Sigmoid colon (tissue), 7 donors: Measurements from ENCODE around the gene ULBP2. TPM values are rescaled to one million over a fixed set of nuclear protein-coding genes. Genes with fewer than 3 reads are reported as not detected.
"Not testable (repeated sequence)": the region's sequence is repeated elsewhere in the genome, so short reads cannot be mapped to it uniquely, and the experiment has no call there.

ENCODE experiments used
- DNase-seq: peaks from one replicate; pipeline ENCODE4 v3.0.0-alpha.2; 2019
- H3K27ac ChIP-seq, 4 donors: fragments of 200-600 bp; sonication (generic); one replicate each; pipeline ENCODE4 v1.5.1; 2016 to 2019; ENCODE audit warnings: mild to moderate bottlenecking in 1 of 4
- H3K27me3 ChIP-seq, 3 donors: fragments of 200-600 bp; sonication (generic); one replicate each; pipeline ENCODE4 v1.5.1; 2019; ENCODE audit warnings: mild to moderate bottlenecking in 1 of 3
- H3K36me3 ChIP-seq, 4 donors: fragments of 200-600 bp; sonication (generic); one replicate each; pipeline ENCODE4 v1.5.1; 2016 to 2019
- H3K4me1 ChIP-seq, 4 donors: fragments of 200-600 bp; sonication (generic); one replicate each; pipeline ENCODE4 v1.5.1; 2017 to 2019
- H3K4me3 ChIP-seq, 4 donors: fragments of 200-600 bp; sonication (generic); one replicate each; pipeline ENCODE4 v1.5.1; 2017 to 2019; ENCODE audit warnings: mild to moderate bottlenecking in 2 of 4, moderate library complexity in 1 of 4
- H3K9me3 ChIP-seq, 4 donors: fragments of 200-600 bp in 3 of 4; sonication (generic) in 3 of 4; one replicate each; pipeline versions ENCODE4 v1.5.1 to v1.6.1; 2013 to 2019
- CTCF ChIP-seq, 4 experiments: fragments of 450-650 bp in 3 of 4; fragments of 200-600 bp in 1 of 4; IDR thresholded peaks; one replicate each; pipeline ENCODE4 v1.5.1; 2016 to 2019; ENCODE audit warnings: antibody characterized with exemption in 4 of 4, mild to moderate bottlenecking in 3 of 4, moderate library complexity in 2 of 4
- EP300 ChIP-seq, 4 donors: sonication (generic); formaldehyde crosslinking; IDR thresholded peaks; one replicate each; pipeline ENCODE4 v1.6.1; 2017; ENCODE audit warnings: antibody characterized with exemption in 4 of 4
- POLR2A ChIP-seq, 2 donors: fragments of 450-650 bp; IDR thresholded peaks; one replicate each; pipeline ENCODE4 v1.6.1; 2016; ENCODE audit warnings: antibody characterized with exemption in 2 of 2, mild to moderate bottlenecking in 2 of 2, moderate library complexity in 2 of 2
- POLR2AphosphoS5 ChIP-seq, 4 donors: sonication (generic); formaldehyde crosslinking; IDR thresholded peaks; one replicate each; pipeline ENCODE4 v1.6.1; 2017; ENCODE audit warnings: antibody characterized with exemption in 4 of 4
- WGBS, 2 donors: extraction: QIAGEN DNeasy Blood & Tissue Kit; methylation state at CpG; one replicate each; pipeline ENCODE4 v1.1.7; 2013; 5-methylcytosine and 5-hydroxymethylcytosine counted together
- intact Hi-C: fragments of 100-400 bp; cut with DNase I; formaldehyde crosslinking; loops from one replicate; pipeline ENCODE4 v1.15.1; 2023
- polyA plus RNA-seq, 3 donors: library from polyadenylated mRNA; stranded (reverse); fragments of 200-250 nt; gene quantifications; one replicate each; pipeline ENCODE4 v1.2.3, GENCODE V29; 2013
- total RNA-seq, 4 donors: library from RNA; depleted of rRNA; stranded (reverse); fragments of >200 nt; gene quantifications; one replicate each; pipeline ENCODE4 v1.1.0, GENCODE V29; 2016
- donor health status: healthy with polysubstance abuse.
- donor health status: Bipolar disorder and iron deficiency.
- donor health status: healthy.

Gene ULBP2
- total and polyA plus RNA-seq, 7 donors = 0.34 TPM; not detected in 6

- Histone ChIP-seq H3K9me3 (peaks cover 0 to 2% (median 0%) of the 10 kb centered on the region in 4 donors), H3K4me3 (no peak overlapping the region), H3K27me3 (no peaks in the 10 kb centered on the region), H3K27ac (no peak overlapping the region), H3K4me1 (no peaks in the 10 kb centered on the region), H3K36me3 (no peaks in the 10 kb centered on the region)
- 90 to 94% methylated on average over 9 of the region's 9 CpGs for WGBS, 2 donors
- no peak for DNase-seq
- intact Hi-C loops = no loop called here
- TF ChIP-seq POLR2A (IDR thresholded peaks at IDR 0.05) = no peak
- no peak for TF ChIP-seq POLR2AphosphoS5 (IDR thresholded peaks at IDR 0.05)
- TF ChIP-seq EP300 (IDR thresholded peaks at IDR 0.05) = no peak
- TF ChIP-seq CTCF (IDR thresholded peaks at IDR 0.05) = no peak
Observed at GRCh38 chr6:149909701-149910470, 31.9 kb upstream of the ULBP2 start.

- H3K4me3 ChIP-seq = no peak overlapping the region
- intact Hi-C loops = no loop called here
- H3K27me3 ChIP-seq = no peaks in the 10 kb centered on the region
- no peak overlapping the region for H3K27ac ChIP-seq
- 92 to 95% methylated on average over 23 of the region's 23 CpGs for WGBS, 2 donors
- no peak for DNase-seq
- H3K4me1 ChIP-seq = no peaks in the 10 kb centered on the region
- no peaks in the 10 kb centered on the region for H3K36me3 ChIP-seq
- H3K9me3 ChIP-seq = peaks cover 0 to 2% (median 0%) of the 10 kb centered on the region in 4 donors
- TF ChIP-seq CTCF (IDR thresholded peaks at IDR 0.05) = no peak
- no peak for TF ChIP-seq POLR2AphosphoS5 (IDR thresholded peaks at IDR 0.05)
- TF ChIP-seq POLR2A (IDR thresholded peaks at IDR 0.05) = no peak
- no peak for TF ChIP-seq EP300 (IDR thresholded peaks at IDR 0.05)
Observed at GRCh38 chr6:149910721-149911151, 31.1 kb upstream of the ULBP2 start.

- H3K4me3 ChIP-seq, H3K4me1 ChIP-seq, H3K27me3 ChIP-seq, DNase-seq, H3K9me3 ChIP-seq, H3K36me3 ChIP-seq, intact Hi-C loops, H3K27ac ChIP-seq: not testable (repeated sequence)
- WGBS, 2 donors = 73 to 81% methylated on average over 3 of the region's 3 CpGs
Observed at GRCh38 chr6:149912680-149913079, 29.1 kb upstream of the ULBP2 start.

GRCh38 chr6:149913085-149913484, 28.7 kb upstream of the ULBP2 start:
- 75 to 83% methylated on average over 2 of the region's 2 CpGs for WGBS, 2 donors
- peaks cover 0 to 2% (median 0%) of the 10 kb centered on the region in 4 donors for H3K9me3 ChIP-seq
- intact Hi-C loops = no loop called here
- H3K4me3 ChIP-seq = no peak overlapping the region
- TF ChIP-seq EP300 (IDR thresholded peaks at IDR 0.05) = no peak
- no peak for TF ChIP-seq POLR2AphosphoS5 (IDR thresholded peaks at IDR 0.05)
- TF ChIP-seq CTCF (IDR thresholded peaks at IDR 0.05) = no peak
- no peak for TF ChIP-seq POLR2A (IDR thresholded peaks at IDR 0.05)
- H3K27me3 ChIP-seq = no peaks in the 10 kb centered on the region
- no peak overlapping the region for H3K27ac ChIP-seq
- no peaks in the 10 kb centered on the region for H3K4me1 ChIP-seq
- H3K36me3 ChIP-seq = no peaks in the 10 kb centered on the region
- no peak for DNase-seq

GRCh38 chr6:149913540-149914240, 28.1 kb upstream of the ULBP2 start:
- Histone ChIP-seq H3K36me3 (no peaks in the 10 kb centered on the region), H3K9me3 (no peaks in the 10 kb centered on the region), H3K4me3 (no peak overlapping the region), H3K27me3 (no peaks in the 10 kb centered on the region), H3K27ac (no peak overlapping the region), H3K4me1 (no peaks in the 10 kb centered on the region)
- no peak for TF ChIP-seq EP300 (IDR thresholded peaks at IDR 0.05)
- no peak for DNase-seq
- 73 to 78% methylated on average over 9 of the region's 9 CpGs for WGBS, 2 donors
- intact Hi-C loops = no loop called here
